K562 (cell line): Measurements from ENCODE around the gene TNF. TPM values are rescaled to one million over a fixed set of nuclear protein-coding genes. Genes with fewer than 3 reads are reported as not detected.
A peak's percentile ranks its signal among the peaks of the same experiment; 100 is the strongest.

Experiments
- ATF7 ChIP-seq: fragments of 450-650 bp; IDR thresholded peaks from 2 replicates; pipeline ENCODE4 v1.7.1; 2014; ENCODE audit warnings: mild to moderate bottlenecking, moderate library complexity
- FOXA3 ChIP-seq, 2 experiments: fragments of 450-650 bp in 1 of 2; sonication (generic) in 1 of 2; formaldehyde crosslinking; IDR thresholded peaks in 1 of 2; conservative IDR thresholded peaks in 1 of 2; 2 replicates each; pipeline versions ENCODE4 v1.4.0 to v1.8.0; 2020 to 2022; ENCODE audit warnings: mild to moderate bottlenecking in 2 of 2, missing genetic modification reagents in 1 of 2
- HCFC1 ChIP-seq: IDR thresholded peaks from 2 replicates; pipeline ENCODE4 v1.6.1; 2012; ENCODE audit warnings: low read depth, low read length, improper control_type of control experiment
- HDGF ChIP-seq: fragments of 450-650 bp; IDR thresholded peaks from 2 replicates; pipeline ENCODE4 v1.6.1; 2016
- MCM7 ChIP-seq, 2 experiments: fragments of 450-650 bp; IDR thresholded peaks; 2 replicates each; pipeline ENCODE4 v1.6.1; 2016 to 2018
- MLLT1 ChIP-seq, 2 experiments: fragments of 450-650 bp; IDR thresholded peaks; 2 replicates each; pipeline ENCODE4 v1.6.1; 2016
- POLR2H ChIP-seq: IDR thresholded peaks from 2 replicates; pipeline ENCODE4 v1.6.1; 2016; ENCODE audit warnings: missing genetic modification characterization, low read depth, mild to moderate bottlenecking, control low read depth, missing compliant biosample characterization, moderate library complexity
- SAP30 ChIP-seq: fragments of 200-600 bp; sonication (generic); IDR thresholded peaks from 2 replicates; pipeline ENCODE4 v1.6.1; 2012; ENCODE audit warnings: borderline replicate concordance, low read depth, mild to moderate bottlenecking, moderate library complexity, low read length, control low read depth, inconsistent platforms; ENCODE audit not compliant: insufficient read depth, poor library complexity, severe bottlenecking
- TCF7 ChIP-seq: sonication (generic); IDR thresholded peaks from 2 replicates; pipeline ENCODE4 v1.6.1; 2016; ENCODE audit warnings: antibody characterized with exemption, borderline replicate concordance
- ZMIZ1 ChIP-seq, 2 experiments: fragments of 150-350 bp in 1 of 2; IDR thresholded peaks; 2 replicates each; pipeline ENCODE4 v1.6.1; 2012 to 2016; ENCODE audit warnings: low read depth in 2 of 2, low read length in 2 of 2, mild to moderate bottlenecking in 1 of 2, moderate library complexity in 1 of 2
- polyA plus RNA-seq, 8 experiments: library from polyadenylated mRNA; depleted of rRNA in 4 of 8; stranded (reverse) in 5 of 8; unstranded in 3 of 8; fragments of >200 nt; fragmentation: Nextera tagmentation in 2 of 8; fragmentation: Illumina TruSeq in 1 of 8; extraction: Ambion mirVana in 2 of 8; extraction: Trizol in 1 of 8; gene quantifications; 2 replicates each; pipeline versions ENCODE4 v1.2.1 to v1.2.3, GENCODE V29; 2011 to 2014; ENCODE audit warnings: inconsistent platforms in 1 of 8, missing spikeins in 1 of 8
- total RNA-seq, 7 experiments: library from RNA; depleted of rRNA in 6 of 7; stranded (reverse); fragments of >200 nt in 6 of 7; fragmentation: Illumina TruSeq in 2 of 7; extraction: Trizol in 2 of 7; gene quantifications; 2 replicates each; pipeline versions ENCODE4 v1.2.1 to v1.2.3, GENCODE V29; 2011 to 2021; ENCODE audit warnings: low replicate concordance in 1 of 7
- TF ChIP-seq, protein P1 (sequence below), 2 experiments: fragments of 450-650 bp in 1 of 2; sonication (generic) in 1 of 2; formaldehyde crosslinking in 1 of 2; IDR thresholded peaks; 2 replicates each; pipeline versions ENCODE4 v1.7.1 to v1.9.0; 2016 to 2022; ENCODE audit warnings: inconsistent platforms in 1 of 2, mild to moderate bottlenecking in 1 of 2, missing genetic modification reagents in 1 of 2

TNF gene
- total and polyA plus RNA-seq, 9 of the 15 experiments (the other 6 are each of a cell fraction or from before 2014, with no cell fraction given): 0.08 to 0.40 TPM; not detected in 7

GRCh38 chr6:31621320-31621939 lies 46.1 kb downstream of the TNF start (continued):
- TF ChIP-seq, protein P1, sequence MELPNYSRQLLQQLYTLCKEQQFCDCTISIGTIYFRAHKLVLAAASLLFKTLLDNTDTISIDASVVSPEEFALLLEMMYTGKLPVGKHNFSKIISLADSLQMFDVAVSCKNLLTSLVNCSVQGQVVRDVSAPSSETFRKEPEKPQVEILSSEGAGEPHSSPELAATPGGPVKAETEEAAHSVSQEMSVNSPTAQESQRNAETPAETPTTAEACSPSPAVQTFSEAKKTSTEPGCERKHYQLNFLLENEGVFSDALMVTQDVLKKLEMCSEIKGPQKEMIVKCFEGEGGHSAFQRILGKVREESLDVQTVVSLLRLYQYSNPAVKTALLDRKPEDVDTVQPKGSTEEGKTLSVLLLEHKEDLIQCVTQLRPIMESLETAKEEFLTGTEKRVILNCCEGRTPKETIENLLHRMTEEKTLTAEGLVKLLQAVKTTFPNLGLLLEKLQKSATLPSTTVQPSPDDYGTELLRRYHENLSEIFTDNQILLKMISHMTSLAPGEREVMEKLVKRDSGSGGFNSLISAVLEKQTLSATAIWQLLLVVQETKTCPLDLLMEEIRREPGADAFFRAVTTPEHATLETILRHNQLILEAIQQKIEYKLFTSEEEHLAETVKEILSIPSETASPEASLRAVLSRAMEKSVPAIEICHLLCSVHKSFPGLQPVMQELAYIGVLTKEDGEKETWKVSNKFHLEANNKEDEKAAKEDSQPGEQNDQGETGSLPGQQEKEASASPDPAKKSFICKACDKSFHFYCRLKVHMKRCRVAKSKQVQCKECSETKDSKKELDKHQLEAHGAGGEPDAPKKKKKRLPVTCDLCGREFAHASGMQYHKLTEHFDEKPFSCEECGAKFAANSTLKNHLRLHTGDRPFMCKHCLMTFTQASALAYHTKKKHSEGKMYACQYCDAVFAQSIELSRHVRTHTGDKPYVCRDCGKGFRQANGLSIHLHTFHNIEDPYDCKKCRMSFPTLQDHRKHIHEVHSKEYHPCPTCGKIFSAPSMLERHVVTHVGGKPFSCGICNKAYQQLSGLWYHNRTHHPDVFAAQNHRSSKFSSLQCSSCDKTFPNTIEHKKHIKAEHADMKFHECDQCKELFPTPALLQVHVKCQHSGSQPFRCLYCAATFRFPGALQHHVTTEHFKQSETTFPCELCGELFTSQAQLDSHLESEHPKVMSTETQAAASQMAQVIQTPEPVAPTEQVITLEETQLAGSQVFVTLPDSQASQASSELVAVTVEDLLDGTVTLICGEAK (IDR thresholded peaks at IDR 0.05): peak; percentile 79
- TF ChIP-seq, protein P1 (CRISPR knock-in tag; IDR thresholded peaks at IDR 0.05): no peak
- no peak for TF ChIP-seq ATF7
- no peak for TF ChIP-seq TCF7
- TF ChIP-seq HCFC1: no peak
- TF ChIP-seq MLLT1 (IDR thresholded peaks at IDR 0.05): peak; percentile 92 to 95
- peak; percentile 50 for TF ChIP-seq SAP30
- no peak; a peak in 1 of 4 replicates for TF ChIP-seq FOXA3 (CRISPR knock-in tag; conservative IDR thresholded peaks at IDR 0.05 in 1 of 2, IDR thresholded peaks at IDR 0.05 in 1 of 2)
- 0 out of 2 replicates have a peak, but pooled peaks have one; percentile 85 for TF ChIP-seq HDGF
- 0 out of 4 replicates have a peak, but pooled peaks of 1 of the 2 experiments have one; percentile 55 for TF ChIP-seq MCM7 (IDR thresholded peaks at IDR 0.05)
- TF ChIP-seq POLR2H (tag): no peak
- no peak for TF ChIP-seq ZMIZ1 (IDR thresholded peaks at IDR 0.05; ENCODE audit: low read depth in 2 of 2, low read length in 2 of 2)
